ENCODE results near the gene MTUS2.

DNA sequence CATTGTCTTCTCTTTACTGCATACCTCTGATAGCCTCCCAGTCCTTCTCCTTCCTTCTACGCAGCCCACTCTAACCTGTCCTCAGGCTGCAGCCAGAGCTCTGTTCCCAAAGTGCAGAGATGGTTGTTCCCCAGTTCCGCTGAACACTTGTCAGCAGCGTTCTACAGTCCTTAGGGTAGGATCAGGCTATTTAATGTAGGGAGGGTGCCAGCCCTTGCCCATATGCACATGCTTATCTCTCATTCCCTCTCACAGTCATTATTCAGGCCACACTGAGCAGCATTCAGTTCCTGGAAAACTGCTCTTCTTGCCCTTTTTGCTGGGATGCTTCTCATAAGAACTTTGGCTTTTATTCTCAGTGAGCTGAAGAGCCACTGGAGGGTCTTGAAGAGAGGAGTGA lies 180.7 kb downstream of the MTUS2 start:
- TF ChIP-seq, protein P1, sequence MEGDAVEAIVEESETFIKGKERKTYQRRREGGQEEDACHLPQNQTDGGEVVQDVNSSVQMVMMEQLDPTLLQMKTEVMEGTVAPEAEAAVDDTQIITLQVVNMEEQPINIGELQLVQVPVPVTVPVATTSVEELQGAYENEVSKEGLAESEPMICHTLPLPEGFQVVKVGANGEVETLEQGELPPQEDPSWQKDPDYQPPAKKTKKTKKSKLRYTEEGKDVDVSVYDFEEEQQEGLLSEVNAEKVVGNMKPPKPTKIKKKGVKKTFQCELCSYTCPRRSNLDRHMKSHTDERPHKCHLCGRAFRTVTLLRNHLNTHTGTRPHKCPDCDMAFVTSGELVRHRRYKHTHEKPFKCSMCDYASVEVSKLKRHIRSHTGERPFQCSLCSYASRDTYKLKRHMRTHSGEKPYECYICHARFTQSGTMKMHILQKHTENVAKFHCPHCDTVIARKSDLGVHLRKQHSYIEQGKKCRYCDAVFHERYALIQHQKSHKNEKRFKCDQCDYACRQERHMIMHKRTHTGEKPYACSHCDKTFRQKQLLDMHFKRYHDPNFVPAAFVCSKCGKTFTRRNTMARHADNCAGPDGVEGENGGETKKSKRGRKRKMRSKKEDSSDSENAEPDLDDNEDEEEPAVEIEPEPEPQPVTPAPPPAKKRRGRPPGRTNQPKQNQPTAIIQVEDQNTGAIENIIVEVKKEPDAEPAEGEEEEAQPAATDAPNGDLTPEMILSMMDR (IDR thresholded peaks at IDR 0.05; ENCODE audit: control extremely low read depth in 1 of 3, insufficient read depth in 1 of 3, low read depth in 1 of 3, low read length in 3 of 3): no peak
- TF ChIP-seq, protein P2, sequence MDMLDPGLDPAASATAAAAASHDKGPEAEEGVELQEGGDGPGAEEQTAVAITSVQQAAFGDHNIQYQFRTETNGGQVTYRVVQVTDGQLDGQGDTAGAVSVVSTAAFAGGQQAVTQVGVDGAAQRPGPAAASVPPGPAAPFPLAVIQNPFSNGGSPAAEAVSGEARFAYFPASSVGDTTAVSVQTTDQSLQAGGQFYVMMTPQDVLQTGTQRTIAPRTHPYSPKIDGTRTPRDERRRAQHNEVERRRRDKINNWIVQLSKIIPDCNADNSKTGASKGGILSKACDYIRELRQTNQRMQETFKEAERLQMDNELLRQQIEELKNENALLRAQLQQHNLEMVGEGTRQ (IDR thresholded peaks at IDR 0.05; ENCODE audit: low read length): no peak
- TF ChIP-seq RBBP5 (IDR thresholded peaks at IDR 0.05; ENCODE audit: borderline replicate concordance, low read depth, low read length) (no peak), POLR2A (IDR thresholded peaks at IDR 0.05; ENCODE audit: control extremely low read depth in 1 of 2, low read depth in 2 of 2, low read length in 2 of 2) (no peak), SP2 (IDR thresholded peaks at IDR 0.05; ENCODE audit: low read length) (no peak), GABPA (IDR thresholded peaks at IDR 0.05; ENCODE audit: borderline replicate concordance, insufficient read depth, low read length) (no peak), POLR2AphosphoS5 (IDR thresholded peaks at IDR 0.05; ENCODE audit: low read depth, low read length) (no peak), HDAC2 (IDR thresholded peaks at IDR 0.05; ENCODE audit: borderline replicate concordance in 1 of 2, low read depth in 2 of 2, low read length in 2 of 2) (no peak), MAFK (IDR thresholded peaks at IDR 0.05; ENCODE audit: low read depth, low read length) (no peak), ASH2L (IDR thresholded peaks at IDR 0.05; ENCODE audit: low read length) (no peak), SIN3A (conservative IDR thresholded peaks at IDR 0.05 in 1 of 2, IDR thresholded peaks at IDR 0.05 in 1 of 2; ENCODE audit: low read depth in 1 of 2, low read length in 2 of 2) (no peak)
- TF ChIP-seq, protein P3, sequence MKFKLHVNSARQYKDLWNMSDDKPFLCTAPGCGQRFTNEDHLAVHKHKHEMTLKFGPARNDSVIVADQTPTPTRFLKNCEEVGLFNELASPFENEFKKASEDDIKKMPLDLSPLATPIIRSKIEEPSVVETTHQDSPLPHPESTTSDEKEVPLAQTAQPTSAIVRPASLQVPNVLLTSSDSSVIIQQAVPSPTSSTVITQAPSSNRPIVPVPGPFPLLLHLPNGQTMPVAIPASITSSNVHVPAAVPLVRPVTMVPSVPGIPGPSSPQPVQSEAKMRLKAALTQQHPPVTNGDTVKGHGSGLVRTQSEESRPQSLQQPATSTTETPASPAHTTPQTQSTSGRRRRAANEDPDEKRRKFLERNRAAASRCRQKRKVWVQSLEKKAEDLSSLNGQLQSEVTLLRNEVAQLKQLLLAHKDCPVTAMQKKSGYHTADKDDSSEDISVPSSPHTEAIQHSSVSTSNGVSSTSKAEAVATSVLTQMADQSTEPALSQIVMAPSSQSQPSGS (IDR thresholded peaks at IDR 0.05; ENCODE audit: low read length): no peak
- TF ChIP-seq, protein P4, sequence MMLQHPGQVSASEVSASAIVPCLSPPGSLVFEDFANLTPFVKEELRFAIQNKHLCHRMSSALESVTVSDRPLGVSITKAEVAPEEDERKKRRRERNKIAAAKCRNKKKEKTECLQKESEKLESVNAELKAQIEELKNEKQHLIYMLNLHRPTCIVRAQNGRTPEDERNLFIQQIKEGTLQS (IDR thresholded peaks at IDR 0.05; ENCODE audit: insufficient read depth, low read depth, low read length): no peak
